Activated CD4-positive, CD25-positive, alpha-beta regulatory T cell treated with anti-CD3 and anti-CD28 coated beads, Interleukin-2, amount 50 U/mL, for 24 hours (primary cell): ENCODE results near the gene LMTK2.
"Not testable (repeated sequence)": the region's sequence is repeated elsewhere in the genome, so short reads cannot be mapped to it uniquely, and the experiment has no call there.

Experiments
- ATAC-seq, 2 donors: fragments of 150-1000 bp; cut with Tn5 transposase; one replicate each; pipeline ENCODE4 v1.10.0; 2021; ENCODE audit warnings: mild to moderate bottlenecking in 1 of 2, moderate library complexity in 1 of 2

Gene LMTK2

GRCh38 chr7:98107313-98107721 lies 655 bp downstream of the LMTK2 start:
- ATAC-seq: no peak

GRCh38 chr7:98110249-98111022 lies 3.8 kb downstream of the LMTK2 start:
- no peak for ATAC-seq

- no peak for ATAC-seq
Observed at GRCh38 chr7:98112077-98112476, 5.4 kb downstream of the LMTK2 start.

- no peak for ATAC-seq
Observed at GRCh38 chr7:98115746-98116525, 9.3 kb downstream of the LMTK2 start.

GRCh38 chr7:98116656-98117461 lies 10.2 kb downstream of the LMTK2 start:
- no peak for ATAC-seq

- ATAC-seq: no peak
Observed at GRCh38 chr7:98119256-98119918, 12.7 kb downstream of the LMTK2 start.

GRCh38 chr7:98120559-98120958 lies 13.9 kb downstream of the LMTK2 start:
- no peak for ATAC-seq

GRCh38 chr7:98121388-98121787 lies 14.7 kb downstream of the LMTK2 start:
- ATAC-seq: not testable (repeated sequence)

GRCh38 chr7:98123365-98123696 lies 16.7 kb downstream of the LMTK2 start:
- ATAC-seq: no peak

- ATAC-seq: no peak
Observed at GRCh38 chr7:98125759-98126158, 19.1 kb downstream of the LMTK2 start.

- no peak for ATAC-seq
Observed at GRCh38 chr7:98126311-98127142, 19.9 kb downstream of the LMTK2 start.

GRCh38 chr7:98128346-98128745 lies 21.7 kb downstream of the LMTK2 start:
- no peak for ATAC-seq

- no peak for ATAC-seq
Observed at GRCh38 chr7:98130959-98131358, 24.3 kb downstream of the LMTK2 start.

- ATAC-seq: peak; percentile 25 to 41
Observed at GRCh38 chr7:98133181-98133580, 26.5 kb downstream of the LMTK2 start.

- peak; percentile 33 for ATAC-seq
Observed at GRCh38 chr7:98133621-98134303, 27.1 kb downstream of the LMTK2 start.

GRCh38 chr7:98134420-98135228 lies 28.0 kb downstream of the LMTK2 start:
- ATAC-seq: no peak

- no peak for ATAC-seq
Observed at GRCh38 chr7:98135984-98136383, 29.3 kb downstream of the LMTK2 start.

- no peak for ATAC-seq
Observed at GRCh38 chr7:98136423-98136822, 29.8 kb downstream of the LMTK2 start.

- no peak for ATAC-seq
Observed at GRCh38 chr7:98137134-98137825, 30.6 kb downstream of the LMTK2 start.

- peak in 1 of 2 donors; percentile 19 for ATAC-seq
Observed at GRCh38 chr7:98137826-98138151, 31.1 kb downstream of the LMTK2 start.
